H1 (cell line): ENCODE data around the gene UTS2B. TPM values are rescaled to one million over a fixed set of nuclear protein-coding genes. Genes with fewer than 3 reads are reported as not detected.

Experiments used
- CTCF ChIA-PET: fragments of 300-600 bp; sonication (Branson Sonifier 250); formaldehyde crosslinking; loops from one replicate; lab custom pipeline; 2021; ENCODE audit not compliant: partially characterized antibody; lab: Charles Lee
- POLR2A ChIA-PET: fragments of 300-600 bp; sonication (Branson Sonifier 250); formaldehyde crosslinking; loops from one replicate; lab custom pipeline; 2021; ENCODE audit warnings: inconsistent platforms; ENCODE audit not compliant: partially characterized antibody; lab: Charles Lee
- DNase-seq, 2 experiments: peaks; one replicate each; pipeline versions ENCODE4 v3.0.0 to v3.0.0-alpha.2; 2010 to 2022; ENCODE audit warnings: low spot score in 2 of 2, low read depth in 1 of 2, mixed read lengths in 1 of 2
- FAIRE-seq: peaks from 2 replicates; lab custom pipeline; 2011; peaks lifted over from hg19 to GRCh38; lab: Jason Lieb, UNC
- H2AFZ ChIP-seq: 2 replicates; pipeline ENCODE4 v1.8.1; 2012; ENCODE audit warnings: low read length, inconsistent platforms
- H2AK5ac ChIP-seq: 2 replicates; pipeline ENCODE4 v1.6.1; 2013; ENCODE audit warnings: low read depth, low read length
- H2BK120ac ChIP-seq: replicated peaks from 2 replicates; pipeline ENCODE3; 2013; ENCODE audit warnings: low read depth, low read length, inconsistent platforms
- H2BK12ac ChIP-seq: 2 replicates; pipeline ENCODE4 v1.6.1; 2013; ENCODE audit warnings: low read depth, low read length
- H2BK15ac ChIP-seq: 2 replicates; pipeline ENCODE4 v1.6.1; 2013; ENCODE audit warnings: low read length
- H2BK20ac ChIP-seq: 2 replicates; pipeline ENCODE4 v1.6.1; 2013; ENCODE audit warnings: low read length
- H2BK5ac ChIP-seq: 2 replicates; pipeline ENCODE4 v1.6.1; 2013; ENCODE audit warnings: low read depth, low read length
- H3K14ac ChIP-seq: 2 replicates; pipeline ENCODE4 v1.6.1; 2013; ENCODE audit warnings: inconsistent platforms; ENCODE audit not compliant: insufficient read length
- H3K18ac ChIP-seq: 2 replicates; pipeline ENCODE4 v1.6.1; 2013; ENCODE audit warnings: low read length; ENCODE audit errors: extremely low read depth
- H3K23ac ChIP-seq: 2 replicates; pipeline ENCODE4 v1.6.1; 2013; ENCODE audit warnings: inconsistent platforms; ENCODE audit not compliant: insufficient read length
- H3K23me2 ChIP-seq: 2 replicates; pipeline ENCODE4 v1.6.1; 2013; ENCODE audit warnings: low read depth, low read length
- H3K27ac ChIP-seq: 2 replicates; pipeline ENCODE4 v1.6.1; 2011; ENCODE audit warnings: low read depth, low read length, inconsistent platforms
- H3K27me3 ChIP-seq, 4 experiments: replicated peaks in 1 of 4; 1 replicate in 1 of 4; 2 replicates in 3 of 4; pipeline versions ENCODE4 v1.6.1 to v1.8.1; 2011 to 2013; ENCODE audit warnings: low read length in 3 of 4, mild to moderate bottlenecking in 3 of 4, inconsistent platforms in 2 of 4, mixed read lengths in 2 of 4, moderate library complexity in 1 of 4; ENCODE audit not compliant: control insufficient read depth in 3 of 4, insufficient read depth in 3 of 4; ENCODE audit errors: extremely low read depth in 1 of 4
- H3K36me3 ChIP-seq, 4 experiments: 2 replicates each; pipeline versions ENCODE4 v1.6.1 to v1.8.1; 2011 to 2013; ENCODE audit warnings: mild to moderate bottlenecking in 4 of 4, low read length in 3 of 4, moderate library complexity in 2 of 4, control low read depth in 1 of 4, inconsistent platforms in 1 of 4; ENCODE audit not compliant: insufficient read depth in 4 of 4, control insufficient read depth in 2 of 4
- H3K4ac ChIP-seq: replicated peaks from 2 replicates; pipeline ENCODE3; 2013; ENCODE audit warnings: low read length, low read depth, mixed read lengths, inconsistent platforms; ENCODE audit not compliant: insufficient read length
- H3K4me1 ChIP-seq, 4 experiments: replicated peaks in 1 of 4; 1 replicate in 1 of 4; 2 replicates in 3 of 4; pipeline versions ENCODE4 v1.6.1 to v1.8.1; 2011 to 2013; ENCODE audit warnings: low read length in 3 of 4, inconsistent platforms in 2 of 4, mixed read lengths in 1 of 4; ENCODE audit not compliant: insufficient read depth in 4 of 4, control insufficient read depth in 3 of 4
- H3K4me2 ChIP-seq, 2 experiments: 2 replicates each; pipeline versions ENCODE4 v1.6.1 to v1.8.1; 2011 to 2013; ENCODE audit warnings: low read depth in 2 of 2, low read length in 2 of 2, control low read depth in 1 of 2, inconsistent platforms in 1 of 2, mild to moderate bottlenecking in 1 of 2; ENCODE audit not compliant: insufficient read depth in 1 of 2
- H3K4me3 ChIP-seq, 4 experiments: fragments of 200-600, 300-600 bp in 1 of 4; sonication (generic), shearing (Covaris generic), sonication (Bioruptor Twin) in 1 of 4; 2 replicates each; pipeline versions ENCODE4 v1.5.1 to v1.8.1; 2011 to 2016; ENCODE audit warnings: low read length in 4 of 4, low read depth in 3 of 4, control low read depth in 2 of 4, inconsistent platforms in 2 of 4, mild to moderate bottlenecking in 2 of 4, mixed read lengths in 1 of 4, moderate library complexity in 1 of 4; ENCODE audit not compliant: insufficient read depth in 2 of 4; ENCODE audit errors: extremely low read depth in 1 of 4
- H3K56ac ChIP-seq: replicated peaks from 2 replicates; pipeline ENCODE3; 2013; ENCODE audit warnings: low read depth, mild to moderate bottlenecking, mixed read lengths, low read length, inconsistent platforms; ENCODE audit not compliant: insufficient read length
- H3K79me1 ChIP-seq: 2 replicates; pipeline ENCODE4 v1.6.1; 2013; ENCODE audit warnings: low read depth, low read length, control low read depth
- H3K79me2 ChIP-seq, 2 experiments: 2 replicates each; pipeline versions ENCODE4 v1.6.1 to v1.8.1; 2012 to 2013; ENCODE audit warnings: low read length in 2 of 2, mild to moderate bottlenecking in 2 of 2, inconsistent platforms in 1 of 2; ENCODE audit not compliant: insufficient read depth in 2 of 2, control insufficient read depth in 1 of 2
- H3K9ac ChIP-seq, 4 experiments: replicated peaks in 1 of 4; 1 replicate in 1 of 4; 2 replicates in 3 of 4; pipeline versions ENCODE4 v1.6.1 to v1.8.1; 2011 to 2013; ENCODE audit warnings: low read depth in 3 of 4, low read length in 3 of 4, control low read depth in 2 of 4, mild to moderate bottlenecking in 2 of 4, moderate library complexity in 2 of 4, inconsistent platforms in 1 of 4; ENCODE audit errors: extremely low read depth in 1 of 4
- H3K9me3 ChIP-seq, 2 experiments: 2 replicates each; pipeline versions ENCODE4 v1.6.1 to v1.8.1; 2012 to 2013; ENCODE audit warnings: mild to moderate bottlenecking in 2 of 2, moderate library complexity in 2 of 2, control low read depth in 1 of 2, inconsistent platforms in 1 of 2, low read depth in 1 of 2, low read length in 1 of 2, mixed read lengths in 1 of 2; ENCODE audit not compliant: insufficient read depth in 2 of 2
- H4K20me1 ChIP-seq, 2 experiments: replicated peaks in 1 of 2; 2 replicates each; pipeline versions ENCODE3 to v1.8.1; 2011 to 2013; ENCODE audit warnings: inconsistent platforms in 2 of 2, low read length in 2 of 2, mild to moderate bottlenecking in 1 of 2; ENCODE audit not compliant: insufficient read depth in 2 of 2, control insufficient read depth in 1 of 2
- H4K5ac ChIP-seq: 2 replicates; pipeline ENCODE4 v1.6.1; 2013; ENCODE audit warnings: low read length, low read depth, mixed read lengths, inconsistent platforms; ENCODE audit not compliant: insufficient read length
- H4K8ac ChIP-seq: 2 replicates; pipeline ENCODE4 v1.8.0; 2013; ENCODE audit warnings: mild to moderate bottlenecking, moderate library complexity, low read length, inconsistent platforms; ENCODE audit not compliant: insufficient read depth; ENCODE audit errors: extremely low read depth
- H4K91ac ChIP-seq: replicated peaks from 2 replicates; pipeline ENCODE3; 2013; ENCODE audit warnings: low read length, mixed read lengths, inconsistent platforms; ENCODE audit not compliant: insufficient read length
- CHD2 ChIP-seq: IDR thresholded peaks from 2 replicates; pipeline ENCODE4 v1.6.1; 2012; ENCODE audit warnings: low read length, improper control_type of control experiment
- KDM1A ChIP-seq: fragments of 200-600, 300-600 bp; sonication (generic); IDR thresholded peaks from 2 replicates; pipeline ENCODE4 v1.7.1; 2016; ENCODE audit warnings: mild to moderate bottlenecking, low read length, borderline replicate concordance
- WGBS, 2 experiments: shearing (Covaris generic) in 1 of 2; methylation state at CpG; one replicate each; pipeline versions ENCODE4 v1.1.6 to v1.1.7; 2013 to 2015; ENCODE audit warnings: low lambda C conversion rate in 2 of 2, mixed read lengths in 2 of 2, inconsistent platforms in 1 of 2, low coverage in 1 of 2, missing lambda C conversion rate in 1 of 2; ENCODE audit not compliant: insufficient replicate concordance in 2 of 2, insufficient coverage in 1 of 2, insufficient read length in 1 of 2; ENCODE audit errors: extremely low coverage in 1 of 2, missing lambda C conversion rate in 1 of 2; 5-methylcytosine and 5-hydroxymethylcytosine counted together
- polyA plus RNA-seq, 7 experiments: library from polyadenylated mRNA; depleted of rRNA in 3 of 7; stranded (reverse) in 5 of 7; unstranded in 2 of 7; fragments of >200 nt in 5 of 7; fragments of 200-250 nt in 2 of 7; gene quantifications; 1 replicate in 5 of 7; 2 replicates in 1 of 7; 4 replicates in 1 of 7; pipeline versions ENCODE4 v1.2.1 to v1.2.3, GENCODE V29; 2011 to 2013; ENCODE audit warnings: missing spikeins in 2 of 7, mixed read lengths in 2 of 7
- total RNA-seq: library from RNA; stranded (reverse); fragmentation: NEBNext Ultra II Directional; extraction: Animal tissue kit (Norgen Biotek cat#: 25700); gene quantifications from 2 replicates; pipeline ENCODE4 v1.2.1, GENCODE V29; 2021

UTS2B gene
- total and polyA plus RNA-seq, 2 of the 8 experiments (the other 6 are each of a cell fraction or from before 2014, with no cell fraction given), result not detected

GRCh38 chr3:191257286-191257685 lies 73.0 kb downstream of the UTS2B start:
- Histone ChIP-seq H3K18ac (no peak overlapping the region), H3K9ac (no peak overlapping the region), H3K27ac (no peak overlapping the region), H2AFZ (no peak overlapping the region), H4K8ac (no peak overlapping the region), H3K79me2 (no peaks in the 10 kb centered on the region), H3K4me1 (peaks cover 3 to 17% (median 15%) of the 10 kb centered on the region in 4 experiments; a peak in 5 of 7 replicates), H3K4ac (no peak overlapping the region), H3K56ac (no peak overlapping the region), H3K23me2 (no peaks in the 10 kb centered on the region), H3K14ac (no peak overlapping the region), H4K20me1 (no peaks in the 10 kb centered on the region), H3K23ac (no peak overlapping the region), H2BK120ac (no peak overlapping the region), H3K9me3 (no peaks in the 10 kb centered on the region), H2BK5ac (no peak overlapping the region), H2BK12ac (no peak overlapping the region), H3K4me2 (no peak overlapping the region), H3K36me3 (no peaks in the 10 kb centered on the region), H2AK5ac (no peak overlapping the region), H3K4me3 (no peak overlapping the region), H4K91ac (no peak overlapping the region), H4K5ac (no peak overlapping the region), H2BK20ac (no peak overlapping the region), H3K27me3 (no peaks in the 10 kb centered on the region), H2BK15ac (no peak overlapping the region), H3K79me1 (no peaks in the 10 kb centered on the region)
- no peak for FAIRE-seq
- CTCF ChIA-PET, result no interaction called here
- TF ChIP-seq CHD2 (no peak), KDM1A (no peak)
- 88% methylated on average over 2 of the region's 2 CpGs; no CpG with 5 or more reads in 1 of the 2 experiments for WGBS, 2 experiments
- DNase-seq, result no peak
- POLR2A ChIA-PET, result no interaction called here
